Measurements from ENCODE around the gene COASY. TPM values are rescaled to one million over a fixed set of nuclear protein-coding genes. Genes with fewer than 3 reads are reported as not detected.

Gene COASY
- total RNA-seq, 1 experiment from 2014 or later = 138 TPM

DNA sequence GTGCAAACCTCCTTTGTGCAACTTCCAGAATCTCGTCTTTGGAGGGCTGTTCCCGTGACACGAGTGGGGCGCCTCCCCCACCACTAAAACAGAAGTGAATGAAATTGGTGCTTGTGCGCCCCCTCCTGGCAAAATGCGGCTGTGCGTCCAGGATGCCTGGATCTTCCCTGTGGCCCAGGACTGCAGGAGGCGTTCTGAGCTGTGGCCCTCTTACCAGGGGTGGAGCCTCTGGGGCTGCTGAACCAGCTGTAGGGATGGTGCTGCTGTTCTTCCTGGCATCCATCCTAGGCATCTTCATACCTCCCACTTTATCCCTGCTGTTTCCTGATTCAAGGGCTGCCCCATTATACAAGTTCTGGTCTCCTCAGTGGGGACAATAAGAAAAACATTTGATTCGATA is 44.4 kb upstream of the COASY start:
- H3K27me3 Mint-ChIP-seq (ENCODE audit: insufficient read depth, unreplicated experiment) = no peaks in the 10 kb centered on the region
- Histone ChIP-seq H3K36me3 (ENCODE audit: control insufficient read depth, insufficient read depth, low read length) (peaks cover 4% of the 10 kb centered on the region), H3K4me3 (ENCODE audit: low read depth, low read length) (no peak overlapping the region), H3K4me1 (peaks cover 51% of the 10 kb centered on the region), H3K9me3 (no peaks in the 10 kb centered on the region), H3K27me3 (replicated peaks; ENCODE audit: control insufficient read depth, insufficient read depth, low read length) (no peaks in the 10 kb centered on the region)
- TF ChIP-seq, protein P1, sequence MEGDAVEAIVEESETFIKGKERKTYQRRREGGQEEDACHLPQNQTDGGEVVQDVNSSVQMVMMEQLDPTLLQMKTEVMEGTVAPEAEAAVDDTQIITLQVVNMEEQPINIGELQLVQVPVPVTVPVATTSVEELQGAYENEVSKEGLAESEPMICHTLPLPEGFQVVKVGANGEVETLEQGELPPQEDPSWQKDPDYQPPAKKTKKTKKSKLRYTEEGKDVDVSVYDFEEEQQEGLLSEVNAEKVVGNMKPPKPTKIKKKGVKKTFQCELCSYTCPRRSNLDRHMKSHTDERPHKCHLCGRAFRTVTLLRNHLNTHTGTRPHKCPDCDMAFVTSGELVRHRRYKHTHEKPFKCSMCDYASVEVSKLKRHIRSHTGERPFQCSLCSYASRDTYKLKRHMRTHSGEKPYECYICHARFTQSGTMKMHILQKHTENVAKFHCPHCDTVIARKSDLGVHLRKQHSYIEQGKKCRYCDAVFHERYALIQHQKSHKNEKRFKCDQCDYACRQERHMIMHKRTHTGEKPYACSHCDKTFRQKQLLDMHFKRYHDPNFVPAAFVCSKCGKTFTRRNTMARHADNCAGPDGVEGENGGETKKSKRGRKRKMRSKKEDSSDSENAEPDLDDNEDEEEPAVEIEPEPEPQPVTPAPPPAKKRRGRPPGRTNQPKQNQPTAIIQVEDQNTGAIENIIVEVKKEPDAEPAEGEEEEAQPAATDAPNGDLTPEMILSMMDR (IDR thresholded peaks at IDR 0.05; ENCODE audit: insufficient read depth in 1 of 2, low read depth in 1 of 2, low read length in 1 of 2, severe bottlenecking in 1 of 2, unreplicated experiment in 1 of 2) = peak; percentile 90 to 97
- H3K9me3 Mint-ChIP-seq (ENCODE audit: unreplicated experiment) = no peaks in the 10 kb centered on the region
- peaks cover 46% of the 10 kb centered on the region for H3K4me1 Mint-ChIP-seq (ENCODE audit: low read depth, unreplicated experiment)
- BruUV-seq (replicated peaks) = no TSS peak
- peaks cover 35% of the 10 kb centered on the region for H3K36me3 Mint-ChIP-seq (ENCODE audit: insufficient read depth, unreplicated experiment)
- H3K27ac Mint-ChIP-seq (ENCODE audit: unreplicated experiment) = peak overlapping the region; percentile 90
- DNase-seq = peak; percentile 82 to 89
- CTCF ChIA-PET = interaction anchor here (0.5 to 2.6 kb wide), 21 partner anchors 10 to 872 kb away, joined by 3 to 20 read pairs (median 5); partner anchors contain the start of genes CAVIN1, NAGLU, PSMC3IP and STAT3
- POLR2A ChIA-PET = interaction anchor here (0.6 to 2.0 kb wide), 3 partner anchors 9 to 95 kb away, joined by 3 to 8 read pairs (median 4); partner anchors contain the start of gene CAVIN1
- intact Hi-C loops (cut with micrococcal nuclease; ENCODE audit: unreplicated experiment) = loop anchor here (1.0 to 10.0 kb wide), 3 partner anchors 53 to 195 kb away; no protein-coding TSS in a partner anchor
- H3K4me3 Mint-ChIP-seq (ENCODE audit: unreplicated experiment) = no peak overlapping the region

DNA sequence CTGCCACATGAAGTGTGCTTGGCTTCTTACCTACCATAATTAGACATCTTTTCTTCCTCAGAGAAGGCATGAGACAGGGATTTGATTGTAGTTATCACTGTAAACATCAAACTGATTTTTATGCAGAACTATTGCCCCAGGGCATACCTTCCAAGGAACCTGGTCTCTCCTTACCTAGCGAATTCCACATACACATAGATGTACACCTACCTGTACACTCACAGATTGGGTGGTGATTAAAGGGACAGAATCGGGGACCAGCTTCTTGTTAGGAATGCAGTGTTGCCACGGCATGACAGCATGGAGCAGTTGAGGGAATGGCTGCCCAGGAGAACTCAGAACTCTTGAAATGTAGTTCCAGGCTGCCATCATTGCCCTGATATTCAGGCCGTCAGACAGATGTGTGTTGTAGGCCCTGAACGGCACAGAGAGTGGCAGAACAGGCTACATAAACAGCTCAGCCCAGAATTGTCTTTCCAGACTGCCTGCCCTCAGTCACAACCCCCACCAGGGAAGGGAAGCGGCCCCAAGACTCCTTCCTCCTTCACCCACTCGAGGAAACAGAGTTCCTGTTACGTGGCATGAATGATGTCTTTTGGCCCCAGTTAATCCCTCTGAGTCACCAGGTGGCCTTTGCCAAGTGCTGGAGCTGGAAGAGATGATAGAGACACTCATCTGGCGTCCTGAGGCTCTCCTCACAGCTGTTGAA is 43.7 kb upstream of the COASY start:
- peaks cover 57% of the 10 kb centered on the region for H3K4me1 ChIP-seq
- TF ChIP-seq, protein P1 (IDR thresholded peaks at IDR 0.05; ENCODE audit: insufficient read depth in 1 of 2, low read depth in 1 of 2, low read length in 1 of 2, severe bottlenecking in 1 of 2, unreplicated experiment in 1 of 2) = no peak
- intact Hi-C loops (cut with micrococcal nuclease; ENCODE audit: unreplicated experiment) = loop anchor here (10.0 kb wide), 1 partner anchor 53 kb away; no protein-coding TSS in a partner anchor
- BruUV-seq (replicated peaks) = no TSS peak
- POLR2A ChIA-PET = interaction anchor here (0.6 to 2.0 kb wide), 3 partner anchors 9 to 95 kb away, joined by 3 to 8 read pairs (median 4); partner anchors contain the start of gene CAVIN1
- DNase-seq = no peak
- CTCF ChIA-PET = interaction anchor here (0.5 to 2.6 kb wide), 21 partner anchors 9 to 872 kb away, joined by 3 to 20 read pairs (median 5); partner anchors contain the start of genes CAVIN1, NAGLU, PSMC3IP and STAT3
- Mint-ChIP-seq H3K4me1 (ENCODE audit: low read depth, unreplicated experiment) (peaks cover 53% of the 10 kb centered on the region), H3K27me3 (ENCODE audit: insufficient read depth, unreplicated experiment) (no peaks in the 10 kb centered on the region), H3K4me3 (ENCODE audit: unreplicated experiment) (peak overlapping the region; percentile 10), H3K36me3 (ENCODE audit: insufficient read depth, unreplicated experiment) (peaks cover 35% of the 10 kb centered on the region), H3K9me3 (ENCODE audit: unreplicated experiment) (no peaks in the 10 kb centered on the region), H3K27ac (ENCODE audit: unreplicated experiment) (peak overlapping the region; percentile 90)
- H3K4me3 ChIP-seq (ENCODE audit: low read depth, low read length) = no peak overlapping the region
- H3K27me3 ChIP-seq (replicated peaks; ENCODE audit: control insufficient read depth, insufficient read depth, low read length) = no peaks in the 10 kb centered on the region
- no peaks in the 10 kb centered on the region for H3K9me3 ChIP-seq
- peaks cover 4% of the 10 kb centered on the region for H3K36me3 ChIP-seq (ENCODE audit: control insufficient read depth, insufficient read depth, low read length)

DNA sequence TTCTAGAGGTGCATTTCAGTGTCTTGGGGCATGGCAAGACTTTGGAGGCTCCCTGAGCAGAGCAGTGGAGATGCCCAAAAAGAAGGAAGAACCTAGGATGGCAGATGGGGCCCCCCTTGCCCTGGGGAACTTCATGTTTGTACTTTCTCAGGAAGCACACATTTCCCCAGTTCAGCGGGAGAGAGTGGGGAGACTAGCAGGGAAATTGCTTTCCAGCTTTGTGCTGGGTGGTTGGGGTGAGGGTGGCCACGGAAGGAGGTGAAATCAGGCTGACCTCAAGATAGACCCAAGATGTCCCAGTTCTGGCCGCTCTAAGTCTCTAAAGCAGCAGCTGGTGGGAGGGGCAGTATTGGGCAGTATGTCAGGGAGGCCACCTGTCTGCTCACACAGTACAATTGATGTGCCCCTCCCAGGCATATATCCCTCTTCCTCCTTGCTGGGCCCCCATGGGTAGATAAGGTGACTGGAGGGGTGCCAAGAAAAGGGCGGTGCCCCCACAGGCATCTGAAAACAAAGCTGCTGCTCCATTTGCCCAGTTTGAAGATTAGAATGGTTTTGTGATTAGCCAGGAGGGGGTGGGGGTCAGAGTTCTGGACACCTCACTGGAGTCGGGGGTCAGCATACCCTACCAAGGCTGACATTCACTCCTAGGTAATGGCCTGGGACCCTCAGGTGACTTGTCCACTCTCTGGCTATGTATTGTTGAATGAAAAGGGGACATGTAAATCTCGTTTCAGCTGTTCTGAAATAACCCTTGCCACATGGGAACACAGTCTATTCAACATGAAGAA is 43.0 kb upstream of the COASY start:
- no TSS peak for BruUV-seq (replicated peaks)
- peak overlapping the region; percentile 45 for H3K4me3 Mint-ChIP-seq (ENCODE audit: unreplicated experiment)
- H3K4me3 ChIP-seq (ENCODE audit: low read depth, low read length) = no peak overlapping the region
- intact Hi-C loops (cut with micrococcal nuclease; ENCODE audit: unreplicated experiment) = loop anchor here (10.0 kb wide), 1 partner anchor 54 kb away; no protein-coding TSS in a partner anchor
- H3K36me3 Mint-ChIP-seq (ENCODE audit: insufficient read depth, unreplicated experiment) = peaks cover 35% of the 10 kb centered on the region
- peak in 1 of 2 experiments; percentile 70 for DNase-seq
- ChIA-PET CTCF (interaction anchor here (1.1 to 2.6 kb wide), 7 partner anchors 8 to 245 kb away, joined by 4 to 20 read pairs (median 8); partner anchors contain the start of genes CAVIN1 and NAGLU), POLR2A (interaction anchor here (1.1 to 2.0 kb wide), 2 partner anchors 96 to 130 kb away, joined by 5 to 8 read pairs; partner anchors contain the start of genes CAVIN1 and STAT3)
- peaks cover 55% of the 10 kb centered on the region for H3K4me1 Mint-ChIP-seq (ENCODE audit: low read depth, unreplicated experiment)
- H3K27ac Mint-ChIP-seq (ENCODE audit: unreplicated experiment) = peak overlapping the region; percentile 90
- peaks cover 4% of the 10 kb centered on the region for H3K36me3 ChIP-seq (ENCODE audit: control insufficient read depth, insufficient read depth, low read length)
- no peaks in the 10 kb centered on the region for H3K9me3 Mint-ChIP-seq (ENCODE audit: unreplicated experiment)
- TF ChIP-seq, protein P1 (IDR thresholded peaks at IDR 0.05; ENCODE audit: insufficient read depth in 1 of 2, low read depth in 1 of 2, low read length in 1 of 2, severe bottlenecking in 1 of 2, unreplicated experiment in 1 of 2) = no peak
- H3K9me3 ChIP-seq = no peaks in the 10 kb centered on the region
- no peaks in the 10 kb centered on the region for H3K27me3 ChIP-seq (replicated peaks; ENCODE audit: control insufficient read depth, insufficient read depth, low read length)
- peaks cover 64% of the 10 kb centered on the region for H3K4me1 ChIP-seq
- H3K27me3 Mint-ChIP-seq (ENCODE audit: insufficient read depth, unreplicated experiment) = no peaks in the 10 kb centered on the region

All from Caco-2 (cell line).